ENCODE results near the gene AKR1C3.

DNA sequence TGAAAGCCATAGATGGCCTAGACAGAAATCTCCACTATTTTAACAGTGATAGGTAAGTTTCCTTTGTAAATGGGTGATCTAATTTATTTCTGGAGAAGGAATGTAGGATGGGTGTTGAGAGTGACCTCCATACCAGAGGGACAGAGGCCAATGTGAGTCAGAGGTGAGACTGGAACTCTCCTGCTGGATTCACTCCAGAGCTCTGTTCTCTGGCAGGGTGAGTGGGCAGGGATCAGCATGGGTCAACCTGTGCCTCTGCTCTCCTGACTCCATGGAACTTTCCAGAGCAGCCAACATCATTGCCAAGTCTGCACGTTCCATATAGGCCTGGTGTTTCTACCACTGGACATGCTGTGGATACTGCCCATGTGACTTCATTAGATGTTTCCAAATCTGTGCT, 11.4 kb downstream of the AKR1C3 start:
- TF ChIP-seq, protein P1, sequence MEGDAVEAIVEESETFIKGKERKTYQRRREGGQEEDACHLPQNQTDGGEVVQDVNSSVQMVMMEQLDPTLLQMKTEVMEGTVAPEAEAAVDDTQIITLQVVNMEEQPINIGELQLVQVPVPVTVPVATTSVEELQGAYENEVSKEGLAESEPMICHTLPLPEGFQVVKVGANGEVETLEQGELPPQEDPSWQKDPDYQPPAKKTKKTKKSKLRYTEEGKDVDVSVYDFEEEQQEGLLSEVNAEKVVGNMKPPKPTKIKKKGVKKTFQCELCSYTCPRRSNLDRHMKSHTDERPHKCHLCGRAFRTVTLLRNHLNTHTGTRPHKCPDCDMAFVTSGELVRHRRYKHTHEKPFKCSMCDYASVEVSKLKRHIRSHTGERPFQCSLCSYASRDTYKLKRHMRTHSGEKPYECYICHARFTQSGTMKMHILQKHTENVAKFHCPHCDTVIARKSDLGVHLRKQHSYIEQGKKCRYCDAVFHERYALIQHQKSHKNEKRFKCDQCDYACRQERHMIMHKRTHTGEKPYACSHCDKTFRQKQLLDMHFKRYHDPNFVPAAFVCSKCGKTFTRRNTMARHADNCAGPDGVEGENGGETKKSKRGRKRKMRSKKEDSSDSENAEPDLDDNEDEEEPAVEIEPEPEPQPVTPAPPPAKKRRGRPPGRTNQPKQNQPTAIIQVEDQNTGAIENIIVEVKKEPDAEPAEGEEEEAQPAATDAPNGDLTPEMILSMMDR (IDR thresholded peaks at IDR 0.05), result no peak
- no peak for TF ChIP-seq POLR2A (IDR thresholded peaks at IDR 0.05)
